GM21737 (cell line): ENCODE measurements around the gene NFATC2.

ENCODE experiments used
- ATAC-seq: cut with Tn5 transposase; IDR thresholded peaks from one replicate; pipeline ENCODE4 v1.9.1; 2021; ENCODE audit warnings: mild to moderate bottlenecking, moderate library complexity; ENCODE audit not compliant: unreplicated experiment

The NFATC2 gene

DNA sequence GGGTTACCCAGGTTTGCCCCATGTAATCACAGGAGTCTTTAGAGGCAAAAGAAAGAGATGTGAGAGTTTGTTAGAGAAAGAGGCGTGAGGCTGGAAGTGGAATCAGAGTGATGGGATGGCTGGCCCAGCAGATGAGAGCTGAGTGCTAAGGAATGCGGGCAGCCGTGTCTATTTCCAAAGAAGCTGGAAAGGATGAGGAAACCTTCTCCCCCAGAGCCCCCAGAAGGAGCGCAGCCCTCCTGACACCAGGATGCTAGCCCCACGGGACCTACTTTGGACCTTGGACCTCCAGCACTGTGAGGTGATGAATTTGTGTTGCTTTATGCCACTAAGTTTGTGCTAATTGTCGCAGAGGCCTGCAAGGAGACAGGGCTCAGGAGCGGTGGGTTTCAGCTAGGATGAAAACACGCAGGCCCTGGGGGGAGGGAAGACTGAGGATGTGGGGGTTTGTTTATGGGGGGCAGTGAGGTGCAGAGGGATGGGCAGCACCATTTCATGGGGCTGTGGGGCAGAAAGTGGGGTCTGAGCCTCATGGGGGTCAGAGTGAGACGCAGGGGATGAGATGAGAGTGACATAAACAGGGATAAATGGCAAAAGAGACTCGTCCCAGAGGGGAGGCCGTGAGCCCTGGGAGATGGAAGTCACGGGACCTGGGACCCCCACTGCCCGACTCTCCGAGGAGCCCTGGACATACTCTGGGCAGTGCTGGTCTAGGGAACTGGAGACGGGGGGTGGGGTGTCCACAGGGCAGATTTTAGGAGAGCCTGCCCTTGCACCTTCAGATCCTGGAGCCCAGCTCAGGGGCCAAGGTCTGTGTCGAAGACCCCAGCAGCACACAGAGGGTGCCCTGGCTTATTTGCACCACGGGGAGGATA is 160.2 kb downstream of the NFATC2 start:
- no peak for ATAC-seq

DNA sequence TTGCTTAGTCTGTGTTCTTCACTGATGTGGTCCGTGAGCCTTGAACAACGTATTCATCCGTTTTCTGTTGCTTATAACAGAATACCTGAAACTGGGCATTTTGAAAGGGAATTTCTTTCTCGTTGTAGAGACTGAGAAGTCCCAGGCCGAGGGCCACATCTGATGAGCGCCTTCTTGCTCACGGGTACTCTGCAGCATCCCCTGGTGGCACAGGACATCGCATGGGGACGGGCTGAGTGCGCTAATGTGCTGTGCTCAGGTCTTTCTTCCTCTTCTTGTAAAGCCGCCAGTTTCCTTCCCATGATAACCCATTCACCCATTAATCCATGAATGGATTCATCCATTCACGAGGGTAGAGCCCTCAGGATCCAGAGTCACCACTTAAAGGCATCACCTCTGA is 161.0 kb downstream of the NFATC2 start:
- no peak for ATAC-seq

DNA sequence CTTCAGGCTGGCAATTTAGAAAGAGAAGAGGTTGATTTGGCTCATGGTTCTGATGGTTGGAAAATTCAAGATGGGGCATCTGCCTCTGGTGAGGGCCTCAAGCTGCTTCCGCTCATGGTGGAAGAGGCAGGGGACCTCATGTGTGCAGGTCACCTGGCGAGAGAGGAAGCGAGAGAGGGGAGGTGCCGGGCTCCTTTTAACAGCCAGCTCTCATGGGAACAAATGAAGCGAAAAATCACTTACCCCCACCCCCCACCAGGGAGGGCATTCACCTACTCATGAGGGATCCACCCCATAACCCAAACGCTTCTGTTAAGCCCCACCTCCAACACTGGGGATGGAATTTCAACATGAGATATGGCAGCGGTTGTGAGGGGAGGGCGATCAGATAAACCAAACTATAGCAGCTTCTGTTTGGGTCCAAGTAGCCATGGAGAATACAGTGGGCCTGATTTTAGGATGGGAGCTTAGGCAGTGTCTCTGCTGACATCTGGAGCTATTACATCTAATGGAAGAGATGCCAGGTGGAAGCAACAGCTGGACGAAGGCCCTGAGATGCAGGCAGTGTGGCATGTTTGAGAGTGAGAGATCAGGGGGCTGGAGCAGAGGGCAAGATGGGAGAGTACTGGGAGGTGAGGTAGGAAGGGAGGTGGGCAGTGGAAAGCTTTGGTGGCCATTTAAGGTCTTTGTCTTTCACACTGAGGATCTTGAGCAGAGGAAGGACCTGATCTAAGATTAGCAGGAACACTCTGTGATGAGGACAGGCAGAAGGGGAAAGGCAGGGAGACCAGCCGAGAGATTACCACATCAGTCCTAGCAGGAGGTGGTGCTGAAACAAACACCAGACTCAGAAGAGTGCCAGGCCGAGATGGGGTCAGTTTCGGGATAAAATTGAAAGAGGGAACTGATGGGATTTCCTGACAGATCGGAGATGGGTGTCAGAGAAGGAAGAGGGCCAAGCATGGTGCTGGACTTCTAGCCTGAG is 161.8 kb downstream of the NFATC2 start:
- no peak for ATAC-seq

- no peak for ATAC-seq
Measured at GRCh38 chr20:51379601-51380341, 162.7 kb downstream of the NFATC2 start.

DNA sequence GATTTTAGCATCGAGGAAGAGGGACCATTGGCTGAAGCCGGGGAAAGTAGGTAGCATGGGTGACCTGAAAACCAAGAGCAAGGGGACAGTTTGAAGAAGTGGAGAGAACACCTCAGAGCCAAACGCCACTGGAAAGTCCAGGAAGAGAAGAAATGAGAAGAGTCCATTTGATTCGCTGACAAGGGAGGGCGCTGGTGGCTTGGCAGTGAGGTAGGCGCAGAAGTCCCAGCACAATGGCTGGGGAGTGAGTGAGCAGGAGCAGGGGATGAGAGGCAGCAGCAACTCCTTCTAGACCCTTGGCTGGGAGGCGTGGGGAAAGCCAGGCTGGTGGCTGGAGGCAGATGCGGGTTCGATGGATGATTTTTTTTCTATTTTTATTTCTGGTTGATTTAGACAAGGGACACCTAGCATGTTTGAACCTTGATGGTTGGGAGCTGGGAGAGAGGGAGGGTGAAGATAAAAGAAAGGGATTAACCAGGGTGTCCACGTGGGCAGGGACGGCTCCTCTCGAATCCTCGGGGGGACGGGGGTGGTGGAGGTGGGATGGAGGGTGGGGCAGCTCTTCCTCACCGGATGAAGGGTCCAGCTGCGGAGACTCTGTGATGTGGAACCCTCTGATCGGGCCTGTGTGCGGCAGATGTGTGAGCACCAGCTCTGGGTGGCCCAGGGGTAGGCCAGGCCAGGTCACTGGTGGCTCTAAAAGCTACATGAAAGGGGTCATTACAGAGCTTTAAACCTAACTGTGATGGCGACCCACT is 164.2 kb downstream of the NFATC2 start:
- no peak for ATAC-seq

DNA sequence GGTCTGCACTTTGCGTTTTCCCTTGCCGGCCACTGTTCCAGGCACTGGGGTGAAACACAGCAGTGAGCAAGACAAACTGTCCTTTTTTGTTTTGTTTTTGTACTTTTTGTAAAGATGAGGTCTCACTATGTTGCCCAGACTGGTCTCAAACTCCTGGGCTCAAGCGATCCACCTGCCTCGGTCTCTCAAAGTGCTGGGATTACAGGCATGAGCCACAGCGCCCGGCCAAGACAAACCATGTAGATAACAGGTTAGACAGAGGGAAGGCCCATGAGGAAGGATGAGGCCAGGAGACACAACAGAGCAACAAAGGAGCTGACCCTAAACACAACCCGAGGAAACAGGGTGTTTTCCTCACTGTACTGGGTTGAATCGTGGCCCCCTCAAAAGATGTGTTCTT is 165.4 kb downstream of the NFATC2 start:
- no peak for ATAC-seq

- ATAC-seq = no peak
Measured at GRCh38 chr20:51376111-51376510, 166.4 kb downstream of the NFATC2 start.

- no peak for ATAC-seq
Measured at GRCh38 chr20:51375561-51375960, 167.0 kb downstream of the NFATC2 start.

- no peak for ATAC-seq
Measured at GRCh38 chr20:51374961-51375360, 167.6 kb downstream of the NFATC2 start.

- no peak for ATAC-seq
Measured at GRCh38 chr20:51374456-51374830, 168.1 kb downstream of the NFATC2 start.

GRCh38 chr20:51373713-51374455 is 168.6 kb downstream of the NFATC2 start:
- no peak for ATAC-seq

DNA sequence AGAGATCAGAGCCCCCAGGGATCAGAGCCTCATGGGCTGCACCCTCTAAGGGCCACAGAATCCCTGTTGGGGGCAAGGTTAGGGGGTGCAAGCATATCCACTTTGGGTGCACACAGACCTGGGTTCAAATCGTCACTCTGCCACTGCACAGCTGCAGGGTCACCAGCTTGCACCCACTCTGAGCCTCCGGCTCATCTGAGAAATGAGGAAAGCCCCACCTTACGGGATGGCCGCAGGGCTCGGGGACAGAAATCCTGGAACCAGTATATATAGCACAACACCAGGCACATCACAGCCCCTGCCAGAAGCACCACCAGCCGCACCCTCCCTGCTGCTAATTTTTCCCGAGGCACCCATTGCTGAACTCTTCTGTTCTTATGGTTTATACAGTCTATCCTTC is 169.6 kb downstream of the NFATC2 start:
- no peak for ATAC-seq

- ATAC-seq = no peak
Measured at GRCh38 chr20:51372176-51372803, 170.2 kb downstream of the NFATC2 start.

DNA sequence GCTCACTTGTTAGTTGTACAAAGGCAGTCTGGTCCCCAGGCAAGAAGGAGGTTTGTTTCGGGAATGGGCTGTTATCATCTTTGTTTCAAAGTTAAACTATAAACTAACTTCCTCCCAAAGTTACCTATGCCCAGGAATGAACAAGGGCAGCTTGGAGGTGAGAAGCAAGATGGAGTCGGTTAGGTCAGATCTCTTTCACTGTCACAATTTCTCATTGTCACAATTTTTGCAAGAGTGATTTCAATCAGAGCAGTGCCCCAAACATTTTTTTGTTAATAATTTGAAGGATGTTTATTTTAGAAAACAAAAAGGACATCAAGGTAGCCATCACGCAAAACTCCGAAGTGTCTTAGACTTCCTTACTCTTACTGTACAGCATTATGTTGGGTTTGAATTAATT is 170.8 kb downstream of the NFATC2 start:
- ATAC-seq = no peak

DNA sequence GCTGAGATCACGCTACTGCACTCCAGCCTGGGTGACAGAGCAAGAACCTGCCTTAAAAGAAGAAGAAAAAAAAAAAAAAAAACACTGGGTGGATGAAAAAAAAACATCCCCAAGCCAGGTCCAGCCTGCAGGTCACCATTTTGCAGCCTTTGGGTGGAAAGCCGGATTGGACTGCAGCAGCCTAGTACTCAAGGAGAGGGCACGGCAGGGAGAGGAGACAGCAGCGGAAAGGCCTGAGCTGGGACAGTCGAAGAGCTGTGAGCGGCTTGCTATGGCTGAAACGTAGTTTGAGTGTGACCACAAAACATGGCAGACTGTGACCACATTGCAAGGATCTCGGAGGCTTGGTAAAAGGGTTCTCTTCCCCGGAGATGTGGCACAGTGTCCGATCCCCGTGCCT is 173.0 kb downstream of the NFATC2 start:
- ATAC-seq = no peak

GRCh38 chr20:51368461-51369211 is 173.9 kb downstream of the NFATC2 start:
- no peak for ATAC-seq

- no peak for ATAC-seq
Measured at GRCh38 chr20:51366155-51366886, 176.2 kb downstream of the NFATC2 start.

DNA sequence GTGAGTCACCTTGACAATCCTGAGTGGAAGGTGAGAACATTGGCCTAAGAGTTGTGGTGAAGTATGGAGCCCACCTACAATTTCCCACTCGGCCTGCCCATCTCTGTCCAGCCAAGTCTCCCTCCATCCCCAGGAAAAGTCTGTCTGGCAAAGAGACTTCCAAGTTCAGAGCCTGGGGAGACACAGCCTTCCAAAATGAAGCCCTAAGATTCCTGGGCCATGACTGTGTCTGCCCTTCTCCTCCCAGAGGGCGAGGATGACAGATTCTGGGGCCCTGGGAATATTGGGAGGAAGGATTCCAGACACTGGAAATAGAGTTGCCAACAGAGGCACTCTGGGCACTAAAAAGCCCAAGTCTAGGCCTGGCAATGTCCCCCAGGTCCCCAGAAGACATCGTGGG is 176.8 kb downstream of the NFATC2 start:
- no peak for ATAC-seq
